Measurements from ENCODE around the gene UNC45B. TPM values are rescaled to one million over a fixed set of nuclear protein-coding genes. Genes with fewer than 3 reads are reported as not detected.

UNC45B gene
- total RNA-seq, 1 experiment from 2014 or later: 0.07 TPM

DNA sequence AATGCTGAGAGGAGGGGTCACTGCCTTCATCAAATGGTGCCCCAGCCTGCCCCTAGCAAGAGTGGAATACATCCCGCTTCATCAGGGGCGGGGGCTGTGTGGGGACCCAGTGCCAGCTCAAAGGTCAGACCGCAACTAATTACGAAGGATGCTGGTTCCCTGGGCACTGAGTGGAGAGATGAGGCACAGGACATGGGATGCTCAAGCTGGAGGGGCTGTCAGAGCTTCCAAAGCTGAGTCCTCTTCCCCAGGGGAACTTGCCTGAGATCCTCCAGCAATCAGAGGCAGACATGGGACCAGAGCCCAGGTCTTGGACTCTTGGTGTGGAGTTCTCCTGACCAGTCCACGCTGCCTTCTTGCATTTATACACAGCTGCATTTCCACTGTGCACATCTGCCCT is 18.9 kb downstream of the UNC45B start:
- Mint-ChIP-seq H3K4me3 (no peak overlapping the region), H3K4me1 (peaks cover 4% of the 10 kb centered on the region), H3K27ac (no peak overlapping the region), H3K9me3 (no peaks in the 10 kb centered on the region), H3K27me3 (ENCODE audit: low read depth) (peaks cover 4% of the 10 kb centered on the region), H3K36me3 (no peaks in the 10 kb centered on the region)
- ChIA-PET POLR2A (interaction anchor here (0.7 kb wide), 1 partner anchor 412 kb away, joined by 5 read pairs; the partner anchor contains the start of gene PEX12), CTCF (interaction anchor here (0.9 kb wide), 1 partner anchor 373 kb away, joined by 4 read pairs; no protein-coding TSS in a partner anchor)
- DNase-seq (ENCODE audit: low spot score): no peak
- TF ChIP-seq, protein P1, sequence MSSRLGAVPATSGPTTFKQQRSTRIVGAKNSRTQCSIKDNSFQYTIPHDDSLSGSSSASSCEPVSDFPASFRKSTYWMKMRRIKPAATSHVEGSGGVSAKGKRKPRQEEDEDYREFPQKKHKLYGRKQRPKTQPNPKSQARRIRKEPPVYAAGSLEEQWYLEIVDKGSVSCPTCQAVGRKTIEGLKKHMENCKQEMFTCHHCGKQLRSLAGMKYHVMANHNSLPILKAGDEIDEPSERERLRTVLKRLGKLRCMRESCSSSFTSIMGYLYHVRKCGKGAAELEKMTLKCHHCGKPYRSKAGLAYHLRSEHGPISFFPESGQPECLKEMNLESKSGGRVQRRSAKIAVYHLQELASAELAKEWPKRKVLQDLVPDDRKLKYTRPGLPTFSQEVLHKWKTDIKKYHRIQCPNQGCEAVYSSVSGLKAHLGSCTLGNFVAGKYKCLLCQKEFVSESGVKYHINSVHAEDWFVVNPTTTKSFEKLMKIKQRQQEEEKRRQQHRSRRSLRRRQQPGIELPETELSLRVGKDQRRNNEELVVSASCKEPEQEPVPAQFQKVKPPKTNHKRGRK (CRISPR knock-in tag; IDR thresholded peaks at IDR 0.05; ENCODE audit: borderline replicate concordance): no peak
- TF ChIP-seq RELA (CRISPR knock-in tag; IDR thresholded peaks at IDR 0.05; ENCODE audit: borderline replicate concordance): no peak
- TF ChIP-seq, protein P2, sequence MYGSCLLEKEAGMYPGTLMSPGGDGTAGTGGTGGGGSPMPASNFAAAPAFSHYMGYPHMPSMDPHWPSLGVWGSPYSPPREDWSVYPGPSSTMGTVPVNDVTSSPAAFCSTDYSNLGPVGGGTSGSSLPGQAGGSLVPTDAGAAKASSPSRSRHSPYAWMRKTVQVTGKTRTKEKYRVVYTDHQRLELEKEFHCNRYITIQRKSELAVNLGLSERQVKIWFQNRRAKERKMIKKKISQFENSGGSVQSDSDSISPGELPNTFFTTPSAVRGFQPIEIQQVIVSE (CRISPR knock-in tag; IDR thresholded peaks at IDR 0.05; ENCODE audit: borderline replicate concordance): no peak
- TF ChIP-seq NFYB (CRISPR knock-in tag; conservative IDR thresholded peaks at IDR 0.05; ENCODE audit: low read depth): no peak
- ATAC-seq: no peak

DNA sequence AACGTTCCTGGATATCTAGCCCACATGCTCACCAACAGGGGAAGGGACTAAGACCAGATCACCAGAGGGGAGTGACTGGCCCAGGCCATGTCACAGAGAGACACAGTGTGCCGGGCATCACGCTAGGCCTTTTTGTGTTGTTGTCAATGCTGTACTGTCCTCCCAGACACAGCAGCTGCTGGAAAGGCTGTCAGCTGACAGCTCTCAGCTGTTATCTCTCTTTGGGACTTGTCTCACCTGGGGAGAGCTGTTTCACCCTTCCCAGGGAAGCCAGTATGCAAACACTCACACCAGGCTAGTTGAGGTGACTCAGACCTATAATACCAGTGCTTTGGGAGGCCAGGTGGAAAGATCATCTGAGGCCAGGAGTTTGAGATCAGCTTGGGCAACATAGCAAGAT is 19.4 kb downstream of the UNC45B start:
- H3K27me3 Mint-ChIP-seq (ENCODE audit: low read depth): peaks cover 4% of the 10 kb centered on the region
- H3K36me3 Mint-ChIP-seq: no peaks in the 10 kb centered on the region
- TF ChIP-seq MXD4 (CRISPR knock-in tag; IDR thresholded peaks at IDR 0.05; ENCODE audit: borderline replicate concordance) (no peak), JAZF1 (CRISPR knock-in tag; IDR thresholded peaks at IDR 0.05) (no peak), NFATC4 (CRISPR knock-in tag; IDR thresholded peaks at IDR 0.05) (no peak), ZNF232 (CRISPR knock-in tag; IDR thresholded peaks at IDR 0.05) (no peak), RELA (CRISPR knock-in tag; IDR thresholded peaks at IDR 0.05; ENCODE audit: borderline replicate concordance) (no peak), TEAD1 (CRISPR knock-in tag; IDR thresholded peaks at IDR 0.05) (no peak), MYBL2 (CRISPR knock-in tag; IDR thresholded peaks at IDR 0.05) (no peak), TCF7 (CRISPR knock-in tag; IDR thresholded peaks at IDR 0.05; ENCODE audit: low read depth) (no peak)
- TF ChIP-seq, protein P2 (CRISPR knock-in tag; IDR thresholded peaks at IDR 0.05; ENCODE audit: borderline replicate concordance): no peak
- TF ChIP-seq, protein P3, sequence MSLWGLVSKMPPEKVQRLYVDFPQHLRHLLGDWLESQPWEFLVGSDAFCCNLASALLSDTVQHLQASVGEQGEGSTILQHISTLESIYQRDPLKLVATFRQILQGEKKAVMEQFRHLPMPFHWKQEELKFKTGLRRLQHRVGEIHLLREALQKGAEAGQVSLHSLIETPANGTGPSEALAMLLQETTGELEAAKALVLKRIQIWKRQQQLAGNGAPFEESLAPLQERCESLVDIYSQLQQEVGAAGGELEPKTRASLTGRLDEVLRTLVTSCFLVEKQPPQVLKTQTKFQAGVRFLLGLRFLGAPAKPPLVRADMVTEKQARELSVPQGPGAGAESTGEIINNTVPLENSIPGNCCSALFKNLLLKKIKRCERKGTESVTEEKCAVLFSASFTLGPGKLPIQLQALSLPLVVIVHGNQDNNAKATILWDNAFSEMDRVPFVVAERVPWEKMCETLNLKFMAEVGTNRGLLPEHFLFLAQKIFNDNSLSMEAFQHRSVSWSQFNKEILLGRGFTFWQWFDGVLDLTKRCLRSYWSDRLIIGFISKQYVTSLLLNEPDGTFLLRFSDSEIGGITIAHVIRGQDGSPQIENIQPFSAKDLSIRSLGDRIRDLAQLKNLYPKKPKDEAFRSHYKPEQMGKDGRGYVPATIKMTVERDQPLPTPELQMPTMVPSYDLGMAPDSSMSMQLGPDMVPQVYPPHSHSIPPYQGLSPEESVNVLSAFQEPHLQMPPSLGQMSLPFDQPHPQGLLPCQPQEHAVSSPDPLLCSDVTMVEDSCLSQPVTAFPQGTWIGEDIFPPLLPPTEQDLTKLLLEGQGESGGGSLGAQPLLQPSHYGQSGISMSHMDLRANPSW (CRISPR knock-in tag; conservative IDR thresholded peaks at IDR 0.05; ENCODE audit: low read depth): no peak
- TF ChIP-seq, protein P4, sequence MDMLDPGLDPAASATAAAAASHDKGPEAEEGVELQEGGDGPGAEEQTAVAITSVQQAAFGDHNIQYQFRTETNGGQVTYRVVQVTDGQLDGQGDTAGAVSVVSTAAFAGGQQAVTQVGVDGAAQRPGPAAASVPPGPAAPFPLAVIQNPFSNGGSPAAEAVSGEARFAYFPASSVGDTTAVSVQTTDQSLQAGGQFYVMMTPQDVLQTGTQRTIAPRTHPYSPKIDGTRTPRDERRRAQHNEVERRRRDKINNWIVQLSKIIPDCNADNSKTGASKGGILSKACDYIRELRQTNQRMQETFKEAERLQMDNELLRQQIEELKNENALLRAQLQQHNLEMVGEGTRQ (CRISPR knock-in tag; IDR thresholded peaks at IDR 0.05): no peak
- TF ChIP-seq, protein P5, sequence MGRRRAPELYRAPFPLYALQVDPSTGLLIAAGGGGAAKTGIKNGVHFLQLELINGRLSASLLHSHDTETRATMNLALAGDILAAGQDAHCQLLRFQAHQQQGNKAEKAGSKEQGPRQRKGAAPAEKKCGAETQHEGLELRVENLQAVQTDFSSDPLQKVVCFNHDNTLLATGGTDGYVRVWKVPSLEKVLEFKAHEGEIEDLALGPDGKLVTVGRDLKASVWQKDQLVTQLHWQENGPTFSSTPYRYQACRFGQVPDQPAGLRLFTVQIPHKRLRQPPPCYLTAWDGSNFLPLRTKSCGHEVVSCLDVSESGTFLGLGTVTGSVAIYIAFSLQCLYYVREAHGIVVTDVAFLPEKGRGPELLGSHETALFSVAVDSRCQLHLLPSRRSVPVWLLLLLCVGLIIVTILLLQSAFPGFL (CRISPR knock-in tag; IDR thresholded peaks at IDR 0.05; ENCODE audit: borderline replicate concordance): no peak
- TF ChIP-seq, protein P6, sequence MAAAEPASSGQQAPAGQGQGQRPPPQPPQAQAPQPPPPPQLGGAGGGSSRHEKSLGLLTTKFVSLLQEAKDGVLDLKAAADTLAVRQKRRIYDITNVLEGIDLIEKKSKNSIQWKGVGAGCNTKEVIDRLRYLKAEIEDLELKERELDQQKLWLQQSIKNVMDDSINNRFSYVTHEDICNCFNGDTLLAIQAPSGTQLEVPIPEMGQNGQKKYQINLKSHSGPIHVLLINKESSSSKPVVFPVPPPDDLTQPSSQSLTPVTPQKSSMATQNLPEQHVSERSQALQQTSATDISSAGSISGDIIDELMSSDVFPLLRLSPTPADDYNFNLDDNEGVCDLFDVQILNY (CRISPR knock-in tag; IDR thresholded peaks at IDR 0.05): no peak
- TF ChIP-seq, protein P7, sequence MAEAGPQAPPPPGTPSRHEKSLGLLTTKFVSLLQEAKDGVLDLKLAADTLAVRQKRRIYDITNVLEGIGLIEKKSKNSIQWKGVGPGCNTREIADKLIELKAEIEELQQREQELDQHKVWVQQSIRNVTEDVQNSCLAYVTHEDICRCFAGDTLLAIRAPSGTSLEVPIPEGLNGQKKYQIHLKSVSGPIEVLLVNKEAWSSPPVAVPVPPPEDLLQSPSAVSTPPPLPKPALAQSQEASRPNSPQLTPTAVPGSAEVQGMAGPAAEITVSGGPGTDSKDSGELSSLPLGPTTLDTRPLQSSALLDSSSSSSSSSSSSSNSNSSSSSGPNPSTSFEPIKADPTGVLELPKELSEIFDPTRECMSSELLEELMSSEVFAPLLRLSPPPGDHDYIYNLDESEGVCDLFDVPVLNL (CRISPR knock-in tag; IDR thresholded peaks at IDR 0.05; ENCODE audit: borderline replicate concordance, low read depth): no peak
- no peaks in the 10 kb centered on the region for H3K9me3 Mint-ChIP-seq
- no peak for DNase-seq (ENCODE audit: low spot score)
- POLR2A ChIA-PET: no interaction called here
- no peak overlapping the region for H3K27ac Mint-ChIP-seq
- ATAC-seq: no peak
- H3K4me3 Mint-ChIP-seq: no peak overlapping the region
- CTCF ChIA-PET: interaction anchor here (0.8 kb wide), 1 partner anchor 372 kb away, joined by 3 read pairs; no protein-coding TSS in a partner anchor
- peaks cover 1% of the 10 kb centered on the region for H3K4me1 Mint-ChIP-seq
